Stimulated activated naive B cell treated with anti-CD40 and anti-IgM and Interleukin-4, amounts not matched to agents 10 μg/mL and 1 μg/mL and 100 μg/mL, for 72 hours (primary cell): Measurements from ENCODE around the gene CYP4F3.
A peak's percentile ranks its signal among the peaks of the same experiment; 100 is the strongest.

Experiments used
- ATAC-seq, 2 donors: fragments of 150-1000 bp; cut with Tn5 transposase; replicated peaks; 2 replicates each; pipeline ENCODE4 v1.10.0; 2021; ENCODE audit warnings: moderate library complexity in 1 of 2
- DNase-seq: peaks from one replicate; pipeline ENCODE4 v3.0.0; 2021
- H3K27ac Mint-ChIP-seq: one replicate; pipeline ENCODE4 v1.8.0; 2022; ENCODE audit warnings: mild to moderate bottlenecking, mixed read lengths
- H3K27me3 Mint-ChIP-seq, 2 donors: one replicate each; pipeline ENCODE4 v1.8.0; 2022; ENCODE audit warnings: mixed read lengths in 2 of 2
- H3K36me3 Mint-ChIP-seq, 2 donors: one replicate each; pipeline ENCODE4 v1.8.0; 2022; ENCODE audit warnings: mixed read lengths in 2 of 2, mild to moderate bottlenecking in 1 of 2
- H3K4me1 Mint-ChIP-seq, 2 donors: one replicate each; pipeline ENCODE4 v1.8.0; 2022; ENCODE audit warnings: mixed read lengths in 2 of 2, mild to moderate bottlenecking in 1 of 2
- H3K4me3 Mint-ChIP-seq, 2 donors: one replicate each; pipeline ENCODE4 v1.8.0; 2022; ENCODE audit warnings: mild to moderate bottlenecking in 2 of 2, mixed read lengths in 2 of 2, moderate library complexity in 1 of 2
- H3K9me3 Mint-ChIP-seq, 2 donors: one replicate each; pipeline ENCODE4 v1.8.0; 2022; ENCODE audit warnings: mixed read lengths in 2 of 2, mild to moderate bottlenecking in 1 of 2

Gene CYP4F3

DNA sequence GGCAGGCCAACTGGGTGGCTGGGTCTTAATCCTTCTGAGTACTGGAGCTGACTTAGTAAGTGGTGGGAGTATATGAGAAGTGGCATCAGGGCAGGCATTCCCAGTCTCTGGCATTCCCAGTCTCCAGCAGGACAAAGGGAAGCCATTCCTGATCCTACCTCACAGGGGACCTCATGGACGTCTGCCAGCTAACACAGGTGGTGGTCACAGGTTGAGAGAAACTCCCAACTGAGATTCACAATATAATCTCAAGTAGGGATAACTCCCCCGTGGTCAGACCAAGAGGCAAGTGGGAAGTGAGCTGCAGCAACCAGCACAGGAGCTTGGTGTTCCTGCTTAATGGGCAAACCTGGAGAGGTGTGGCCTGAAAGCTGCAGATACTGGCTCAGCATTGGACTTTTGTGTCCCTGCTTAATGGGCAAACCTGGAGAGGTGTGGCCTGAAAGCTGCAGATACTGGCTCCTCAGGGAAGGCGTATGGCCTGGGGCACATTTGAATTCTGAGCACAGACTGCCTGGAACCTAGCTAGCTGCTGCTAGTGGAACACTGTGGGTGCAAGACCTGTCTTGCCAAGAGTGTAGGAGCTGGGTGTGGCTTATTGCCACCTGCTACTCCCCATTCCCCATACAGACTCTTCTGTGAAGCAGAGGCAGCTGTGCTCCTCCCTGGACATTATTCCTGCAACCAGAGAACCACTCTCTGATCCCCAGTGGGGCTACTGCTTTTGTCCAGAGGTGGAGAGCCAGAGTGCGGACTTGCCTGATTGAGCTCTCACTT, 61.2 kb downstream of the CYP4F3 start:
- Mint-ChIP-seq H3K36me3 (no peaks in the 10 kb centered on the region), H3K27ac (no peak overlapping the region), H3K4me1 (no peaks in the 10 kb centered on the region), H3K9me3 (peaks cover 0 to 5% of the 10 kb centered on the region in 2 donors), H3K27me3 (peaks cover 27 to 53% of the 10 kb centered on the region in 2 donors), H3K4me3 (no peak overlapping the region)
- DNase-seq (no peak), ATAC-seq (peak in 1 of 2 donors; percentile 7)

DNA sequence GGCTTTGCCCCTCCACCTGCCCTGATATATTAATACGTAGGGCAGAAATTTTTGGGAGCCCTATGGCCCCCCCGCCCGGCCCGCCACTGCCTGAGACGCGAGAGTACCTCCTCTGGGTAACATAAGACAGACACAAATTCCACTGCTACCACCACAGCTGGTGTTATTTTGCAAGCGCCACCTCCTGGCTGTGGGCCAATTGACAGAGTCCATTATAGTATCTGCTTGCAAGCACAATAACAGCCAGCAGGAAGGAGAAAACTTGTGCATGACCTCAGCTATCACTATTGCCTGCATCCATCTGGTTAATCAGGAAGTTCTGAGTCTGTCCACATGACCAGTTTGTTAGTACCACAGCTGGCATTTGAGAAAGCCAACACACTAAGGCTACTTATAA, 61.8 kb downstream of the CYP4F3 start:
- DNase-seq (no peak), ATAC-seq (peak; percentile 60 to 61)
- peaks cover 0 to 6% of the 10 kb centered on the region in 2 donors for H3K9me3 Mint-ChIP-seq
- no peaks in the 10 kb centered on the region for H3K36me3 Mint-ChIP-seq
- H3K27me3 Mint-ChIP-seq: peaks cover 22 to 51% of the 10 kb centered on the region in 2 donors
- H3K4me3 Mint-ChIP-seq: no peak overlapping the region
- H3K27ac Mint-ChIP-seq: no peak overlapping the region
- no peaks in the 10 kb centered on the region for H3K4me1 Mint-ChIP-seq
